ENCODE results near the gene ZIC2.

ZIC2 gene

DNA sequence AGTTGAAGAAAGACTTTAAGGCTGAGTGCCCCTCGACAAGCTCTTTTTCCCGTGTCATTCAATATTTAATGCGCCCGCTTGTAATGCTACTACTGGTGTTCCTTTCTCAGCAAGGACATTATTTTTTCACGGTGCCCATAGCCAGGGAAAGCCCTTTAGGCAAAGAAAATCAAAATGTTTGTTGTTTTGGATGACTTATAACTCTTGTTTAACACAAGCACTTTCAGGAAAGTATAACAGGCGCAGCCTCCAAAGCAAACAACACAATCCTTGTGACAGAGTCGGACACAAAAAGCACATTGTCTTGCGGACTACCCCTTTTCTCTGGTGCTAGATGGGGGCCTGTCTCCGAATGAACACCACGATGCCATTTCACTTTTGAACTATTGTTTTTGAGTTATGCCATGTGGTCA, 22.5 kb upstream of the ZIC2 start:
- in situ Hi-C loops (cut with HindIII; ENCODE audit: low sequenced_read_pairs) = no loop called here

DNA sequence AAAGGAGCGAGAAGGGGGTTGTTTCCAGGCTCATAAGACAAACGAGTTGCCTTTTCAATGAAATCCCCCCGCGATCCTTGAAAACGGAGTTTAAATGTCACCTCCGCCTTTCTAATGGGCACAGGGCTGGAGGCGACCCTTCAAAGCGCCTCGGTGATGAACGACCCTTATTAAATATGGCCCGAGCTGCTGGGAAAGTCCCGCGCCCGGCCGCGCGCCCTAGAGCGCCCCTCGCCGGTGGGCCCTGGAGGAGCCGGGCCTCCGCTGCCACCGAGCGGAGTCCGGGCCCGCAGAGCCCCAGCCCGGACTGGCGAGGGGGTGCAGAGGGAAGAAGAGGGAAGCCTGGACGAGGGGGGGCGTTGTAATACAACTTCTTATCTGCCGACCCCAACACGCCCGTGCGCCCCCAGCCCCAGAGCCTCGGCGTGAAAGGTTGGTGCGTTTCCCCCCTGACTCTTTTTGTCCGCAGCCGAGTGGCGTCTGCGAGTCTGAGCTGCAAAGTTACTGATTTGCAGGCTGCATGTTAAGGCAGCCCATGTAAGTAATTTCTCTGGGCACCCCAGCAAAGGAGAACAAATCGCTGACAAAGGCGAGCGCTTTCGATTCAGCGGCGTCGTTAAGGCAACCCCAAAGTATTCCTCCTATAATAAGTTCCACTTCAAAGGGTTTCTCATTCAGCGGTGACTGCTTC, 21.9 kb upstream of the ZIC2 start:
- in situ Hi-C loops (cut with HindIII; ENCODE audit: low sequenced_read_pairs) = loop anchor here (5.0 kb wide), 1 partner anchor 38 kb away; no protein-coding TSS in a partner anchor

DNA sequence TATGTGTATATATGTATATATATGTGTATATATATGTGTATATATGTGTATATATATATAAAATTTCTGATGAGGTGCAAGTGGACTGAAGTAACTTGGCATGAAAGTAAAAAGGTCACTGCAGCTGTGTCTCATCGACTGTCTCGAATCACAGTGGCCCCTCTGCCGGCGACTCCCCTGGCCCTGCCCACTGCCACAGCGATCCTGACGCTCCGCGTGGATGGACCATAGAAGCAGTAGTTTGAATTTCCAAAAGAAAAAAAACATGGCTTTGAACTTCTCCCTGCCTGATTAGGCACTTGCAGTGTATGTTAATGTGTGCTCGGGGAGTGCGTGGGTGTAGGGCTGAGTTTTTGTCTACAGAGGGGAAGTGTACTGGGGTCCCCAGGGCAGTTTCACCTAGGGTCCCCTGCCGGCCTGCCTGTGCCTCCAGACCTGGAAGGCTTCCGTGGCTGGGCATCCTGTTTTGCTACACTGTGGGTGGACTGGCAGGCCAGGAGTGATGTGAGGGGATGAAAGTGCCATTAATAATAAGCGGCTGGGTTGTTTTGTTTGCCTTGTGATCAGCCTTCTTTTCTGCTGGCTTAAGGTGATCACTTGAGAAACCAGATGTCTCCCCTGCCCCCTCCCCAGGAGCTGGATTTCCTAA, 20.8 kb upstream of the ZIC2 start:
- in situ Hi-C loops (cut with HindIII; ENCODE audit: low sequenced_read_pairs) = loop anchor here (5.0 kb wide), 1 partner anchor 37 kb away; no protein-coding TSS in a partner anchor

GRCh38 chr13:99961636-99962035, 19.9 kb upstream of the ZIC2 start:
- in situ Hi-C loops (cut with HindIII; ENCODE audit: low sequenced_read_pairs) = loop anchor here (5.0 kb wide), 1 partner anchor 36 kb away; no protein-coding TSS in a partner anchor

- in situ Hi-C loops (cut with HindIII; ENCODE audit: low sequenced_read_pairs) = loop anchor here (5.0 kb wide), 1 partner anchor 35 kb away; no protein-coding TSS in a partner anchor
These were observed 19.3 kb upstream of the ZIC2 start for GRCh38 chr13:99962242-99962641.

- in situ Hi-C loops (cut with HindIII; ENCODE audit: low sequenced_read_pairs) = loop anchor here (5.0 kb wide), 1 partner anchor 33 kb away; no protein-coding TSS in a partner anchor
These were observed 17.7 kb upstream of the ZIC2 start for GRCh38 chr13:99963816-99964339.

DNA sequence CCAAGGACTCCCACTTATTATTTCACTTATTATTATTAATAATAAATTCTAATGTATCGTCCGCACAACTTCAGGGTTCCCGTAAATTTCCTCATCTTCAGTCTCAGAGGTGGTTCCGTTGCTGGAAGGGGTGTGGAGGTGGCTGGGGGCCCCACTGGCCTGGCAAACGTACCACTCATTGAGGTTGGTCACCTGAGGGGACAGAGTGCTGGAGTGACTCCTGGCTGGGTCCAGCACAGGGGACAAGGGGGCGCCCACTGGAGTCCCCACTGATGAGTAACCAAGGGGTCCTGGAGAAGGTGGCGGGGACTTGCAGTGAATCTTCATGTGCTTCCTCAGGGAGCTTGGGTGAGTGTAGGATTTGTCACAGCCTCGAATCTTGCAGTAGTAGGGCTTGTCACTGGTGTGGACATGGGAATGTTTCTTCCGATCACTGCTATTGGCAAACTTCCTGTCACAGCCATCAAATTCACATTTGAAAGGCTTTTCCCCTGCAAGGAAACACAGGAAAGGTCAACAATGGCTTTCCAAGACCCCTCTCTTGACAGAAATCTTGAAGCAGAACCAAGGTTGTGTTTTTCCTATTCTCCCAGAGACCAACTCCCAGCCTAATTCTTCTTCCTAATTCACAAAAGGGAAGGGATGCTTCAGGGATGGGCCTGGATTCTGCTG, 16.1 kb upstream of the ZIC2 start:
- in situ Hi-C loops (cut with HindIII; ENCODE audit: low sequenced_read_pairs) = no loop called here

- in situ Hi-C loops (cut with HindIII; ENCODE audit: low sequenced_read_pairs) = no loop called here
These were observed 15.3 kb upstream of the ZIC2 start for GRCh38 chr13:99966064-99966805.

- in situ Hi-C loops (cut with HindIII; ENCODE audit: low sequenced_read_pairs) = no loop called here
These were observed 14.1 kb upstream of the ZIC2 start for GRCh38 chr13:99967498-99967868.

DNA sequence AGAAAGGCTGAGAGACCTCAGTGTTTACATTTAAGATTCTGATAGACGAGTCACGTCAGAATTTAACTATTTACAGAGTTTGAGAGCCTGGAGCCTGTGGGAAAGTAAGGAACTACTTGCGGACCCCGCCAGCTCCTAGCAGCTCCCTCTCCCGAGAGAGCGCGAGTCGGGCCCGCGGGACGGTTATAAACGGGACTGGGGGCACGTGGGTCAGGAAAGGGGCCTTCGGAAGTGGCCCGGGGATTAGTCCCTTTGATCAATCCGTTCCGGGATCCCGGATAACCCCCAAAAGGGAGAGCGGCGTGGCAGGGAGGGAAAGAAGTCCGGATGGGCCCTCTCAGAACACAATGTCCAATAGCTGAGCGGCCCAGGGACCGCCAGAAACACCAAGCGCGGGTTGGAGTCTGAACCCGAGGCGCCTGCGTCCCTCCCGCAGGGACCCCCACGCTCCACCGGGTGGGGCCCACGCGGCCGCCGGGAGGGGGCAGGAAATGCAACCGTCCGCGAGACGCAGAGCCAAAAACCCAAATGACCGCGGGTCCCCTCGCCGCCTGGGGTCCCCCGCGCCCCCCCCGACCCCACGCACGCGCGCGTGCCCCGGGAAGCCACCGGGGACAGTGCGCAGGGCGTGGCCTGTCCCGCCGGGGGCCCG, 13.6 kb upstream of the ZIC2 start:
- in situ Hi-C loops (cut with HindIII; ENCODE audit: low sequenced_read_pairs) = no loop called here

GRCh38 chr13:99968521-99969452, 12.8 kb upstream of the ZIC2 start:
- in situ Hi-C loops (cut with HindIII; ENCODE audit: low sequenced_read_pairs) = no loop called here

DNA sequence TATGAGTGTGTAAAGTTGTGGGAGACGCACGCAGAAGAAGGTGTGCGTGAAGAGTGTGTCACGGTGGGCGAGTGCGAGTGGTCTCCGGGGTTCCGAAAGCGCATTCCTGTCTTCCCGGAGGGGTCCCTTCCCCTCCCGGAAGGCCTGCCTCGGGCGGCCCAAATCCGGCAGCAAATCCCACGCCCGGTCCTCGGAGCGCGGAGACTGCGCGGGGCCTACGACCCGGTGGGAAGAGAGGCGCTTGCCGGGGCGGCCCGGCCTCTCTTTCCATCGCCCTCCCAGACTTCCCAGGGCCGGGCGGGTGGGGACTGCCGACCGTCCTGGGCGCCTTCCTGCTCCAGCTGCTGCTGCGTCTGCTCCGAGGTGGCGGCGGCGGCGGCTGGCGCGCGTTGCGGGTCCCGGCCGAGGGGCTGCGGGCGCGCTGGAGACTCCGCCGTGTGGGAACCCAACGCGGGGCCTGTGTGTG, 12.1 kb upstream of the ZIC2 start:
- in situ Hi-C loops (cut with HindIII; ENCODE audit: low sequenced_read_pairs) = no loop called here

DNA sequence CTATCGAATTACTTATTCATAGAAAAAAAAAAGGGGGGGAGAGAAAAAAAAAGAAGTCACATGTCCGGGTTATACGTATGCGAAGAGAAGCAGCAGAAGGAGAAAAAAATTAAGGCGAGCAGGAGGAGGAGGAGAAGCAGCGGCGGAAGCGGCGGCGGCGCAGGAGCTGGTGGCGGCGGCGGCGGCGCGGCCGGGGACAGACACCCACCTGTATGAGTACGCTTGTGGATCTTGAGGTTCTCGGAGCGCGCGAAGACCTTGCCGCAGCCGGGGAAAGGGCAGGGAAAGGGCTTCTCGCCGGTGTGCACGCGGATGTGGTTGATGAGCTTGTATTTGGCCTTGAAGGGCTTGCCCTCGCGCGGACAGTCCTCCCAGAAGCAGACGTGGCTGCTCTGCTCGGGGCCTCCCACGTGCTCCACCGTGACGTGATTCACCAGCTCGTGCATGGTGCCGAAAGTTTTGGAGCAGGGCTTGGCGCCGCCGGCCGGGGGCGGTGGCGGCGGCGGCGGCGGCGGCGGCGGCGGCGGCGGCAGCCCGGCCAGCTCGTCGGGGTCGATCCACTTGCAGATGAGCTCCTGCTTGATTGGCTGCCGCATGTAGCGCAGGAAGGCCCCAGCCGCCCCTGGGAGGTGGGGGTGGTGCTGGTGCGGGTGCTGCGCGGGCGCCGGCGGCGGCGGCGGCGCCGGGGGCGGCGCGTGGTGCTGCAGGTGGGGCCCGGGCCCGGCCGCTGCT, 11.5 kb upstream of the ZIC2 start:
- in situ Hi-C loops (cut with HindIII; ENCODE audit: low sequenced_read_pairs) = no loop called here

GRCh38 chr13:99970651-99971575, 10.7 kb upstream of the ZIC2 start:
- in situ Hi-C loops (cut with HindIII; ENCODE audit: low sequenced_read_pairs) = no loop called here

DNA sequence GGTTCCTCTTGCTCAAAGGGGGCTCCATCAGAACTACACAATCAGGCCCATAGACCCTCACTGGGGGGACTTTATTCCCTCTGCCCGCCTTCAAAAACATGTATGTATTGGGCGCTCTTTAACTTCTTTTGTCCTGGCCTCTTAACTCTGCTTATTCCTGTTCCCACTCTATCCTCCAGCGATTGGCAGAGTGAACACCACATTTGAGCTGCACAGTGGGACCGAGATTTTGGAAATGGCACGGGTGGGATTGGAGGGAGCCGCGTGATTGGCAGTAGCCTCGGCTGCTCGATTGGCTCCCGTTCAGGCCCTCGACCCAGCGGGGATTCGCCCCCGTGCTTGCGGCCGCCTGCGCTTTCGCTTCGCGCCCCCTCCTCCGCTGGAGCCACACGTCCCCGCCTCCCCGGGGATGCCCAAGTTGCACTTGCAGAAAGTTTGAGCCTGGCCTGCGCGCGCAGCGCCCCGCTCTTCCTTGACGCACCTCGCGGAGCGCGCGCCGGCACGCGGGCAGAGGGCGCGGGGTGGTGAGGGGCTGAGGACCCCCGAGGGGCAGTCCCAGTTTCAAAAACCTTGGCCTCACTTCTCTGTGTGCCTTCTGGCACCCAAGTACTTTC, 9.9 kb upstream of the ZIC2 start, which contains the start of gene ZIC5:
TSS of gene ZIC5 (minus strand) at position 192 of the 614 bp plus-strand sequence. CDS start at position 28, 164 bp downstream.
- in situ Hi-C loops (cut with HindIII; ENCODE audit: low sequenced_read_pairs) = no loop called here

DNA sequence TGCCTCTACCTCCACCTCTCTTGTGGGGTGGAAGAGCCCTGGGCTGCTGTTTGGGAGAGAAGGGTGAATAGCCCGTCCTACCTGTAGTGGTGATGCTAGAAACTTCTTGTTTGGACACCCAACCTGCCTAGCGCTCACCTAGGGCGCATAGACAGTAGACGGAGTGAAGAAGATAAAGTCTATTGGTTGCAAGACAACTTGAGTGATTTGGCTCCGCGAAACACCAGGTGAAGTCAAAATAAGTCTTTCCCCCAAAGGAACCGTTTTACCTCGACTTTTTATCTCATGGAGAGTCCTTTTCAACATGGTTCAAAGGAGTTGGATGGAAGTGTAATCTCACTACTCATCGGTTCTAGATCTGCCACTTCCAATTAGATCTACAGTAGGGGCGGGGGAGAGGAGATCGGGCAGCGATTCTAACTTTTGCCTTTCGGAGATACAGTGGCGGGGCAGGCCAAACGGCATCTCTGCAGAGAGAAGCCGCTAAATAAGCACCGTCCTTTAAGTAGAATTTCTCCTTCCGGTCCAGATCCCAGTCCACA, 9.3 kb upstream of the ZIC2 start:
- in situ Hi-C loops (cut with HindIII; ENCODE audit: low sequenced_read_pairs) = no loop called here
